ENCODE measurements around the gene GYPC.

The GYPC gene

DNA sequence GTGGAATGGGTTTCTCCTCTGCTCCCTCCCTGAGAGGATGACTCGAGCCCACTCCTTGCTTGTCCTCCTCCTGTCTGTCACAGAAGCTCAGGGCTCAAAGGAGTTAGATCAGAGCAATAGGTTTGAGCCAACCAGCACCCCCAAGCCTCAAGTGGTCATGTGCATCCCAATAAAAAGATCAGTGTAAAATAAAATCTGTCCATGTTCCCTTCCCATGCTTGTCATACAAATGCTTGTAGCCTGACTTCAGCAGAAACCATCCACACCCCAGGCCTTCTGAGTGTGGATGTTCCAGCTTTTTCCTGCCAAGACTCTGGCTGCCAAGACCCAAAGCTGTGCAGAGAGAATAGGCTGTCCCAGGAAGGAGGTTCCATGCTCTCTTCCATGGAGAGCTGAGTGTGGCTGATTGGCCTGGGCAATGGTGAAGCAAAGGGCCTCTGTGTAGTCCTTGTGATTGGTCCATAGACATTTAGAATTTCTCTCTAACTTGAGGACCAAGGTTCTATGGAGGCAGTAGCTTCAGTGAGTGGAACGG is 67.4 kb downstream of the GYPC start:
- in situ Hi-C loops (cut with HindIII; ENCODE audit: low sequenced_read_pairs), result no loop called here

DNA sequence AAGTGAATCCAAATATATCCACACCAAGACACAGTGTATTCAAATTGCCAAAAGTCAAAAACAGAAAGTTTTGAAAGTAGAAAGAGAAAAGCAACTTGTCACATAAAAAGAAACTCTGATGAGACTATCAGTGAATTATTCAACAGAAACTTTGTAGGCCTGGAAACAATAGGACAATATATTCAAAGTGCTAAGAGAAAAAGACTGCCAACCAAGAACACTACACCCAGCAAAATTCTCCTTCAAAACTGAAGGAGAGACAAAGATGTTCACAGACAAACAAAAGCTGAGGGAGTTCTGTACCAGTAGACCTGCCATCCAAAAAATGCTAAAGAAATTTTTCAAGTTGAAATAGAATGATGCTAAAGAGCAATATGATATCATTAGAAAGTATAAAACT is 69.6 kb downstream of the GYPC start:
- in situ Hi-C loops (cut with HindIII; ENCODE audit: low sequenced_read_pairs), result no loop called here

DNA sequence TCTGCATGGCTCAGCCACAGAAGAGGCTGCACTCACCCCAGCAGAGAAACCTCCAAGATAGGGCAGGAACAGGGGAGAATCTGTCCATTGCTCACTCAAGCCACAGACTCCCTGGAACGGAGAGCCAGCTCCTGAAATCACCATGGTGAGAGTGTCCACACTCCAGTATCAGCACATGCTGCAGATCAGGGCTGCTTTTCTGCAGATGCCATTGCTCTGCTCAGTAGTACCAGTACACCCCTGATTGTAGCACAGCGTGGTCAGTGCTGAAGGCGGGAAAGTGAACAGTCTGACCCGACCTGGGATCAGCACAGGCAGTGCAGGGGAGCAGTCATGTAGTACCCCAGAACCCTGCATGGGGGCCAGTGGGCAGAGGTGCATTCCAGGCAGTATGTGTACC is 73.9 kb downstream of the GYPC start:
- in situ Hi-C loops (cut with HindIII; ENCODE audit: low sequenced_read_pairs), result no loop called here

DNA sequence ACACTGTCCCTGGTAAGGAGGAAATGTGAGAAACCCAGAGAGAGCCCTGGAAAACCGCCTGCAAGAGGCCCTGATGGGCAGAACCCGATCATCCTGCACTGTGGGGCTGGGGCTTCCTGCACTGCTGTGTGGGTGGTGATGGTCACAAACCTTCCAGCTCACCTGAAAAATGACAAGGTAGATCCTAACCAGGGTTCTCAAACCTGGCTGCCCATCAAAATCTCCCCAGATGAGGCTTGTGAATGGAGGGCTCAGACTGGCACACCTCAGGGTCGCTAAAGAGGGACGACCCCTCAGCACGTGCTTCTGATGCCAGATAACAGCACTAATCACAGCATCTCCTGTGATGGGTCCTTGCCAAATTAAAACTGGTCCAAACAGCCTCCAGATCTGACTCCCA is 74.7 kb downstream of the GYPC start:
- in situ Hi-C loops (cut with HindIII; ENCODE audit: low sequenced_read_pairs), result no loop called here

DNA sequence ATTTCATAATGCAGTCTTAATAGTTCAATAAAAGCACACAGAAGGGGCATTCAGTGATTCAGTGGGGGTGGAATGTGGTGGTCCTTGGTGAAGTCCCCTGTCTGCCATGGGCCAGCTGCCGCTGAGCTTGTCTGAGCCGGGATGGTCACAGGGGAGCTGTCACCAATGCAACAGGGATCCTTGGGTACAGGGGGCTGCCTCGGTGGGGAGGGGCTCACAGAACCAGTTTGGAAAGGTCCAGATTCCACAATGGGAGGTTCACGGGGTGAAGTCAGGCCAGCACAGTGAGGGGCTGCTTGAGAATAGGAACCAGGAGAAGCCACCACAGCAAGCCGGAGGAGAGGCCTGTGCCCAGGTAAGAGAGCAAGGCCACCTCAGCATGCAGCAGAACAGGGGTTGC is 75.4 kb downstream of the GYPC start:
- in situ Hi-C loops (cut with HindIII; ENCODE audit: low sequenced_read_pairs), result no loop called here

DNA sequence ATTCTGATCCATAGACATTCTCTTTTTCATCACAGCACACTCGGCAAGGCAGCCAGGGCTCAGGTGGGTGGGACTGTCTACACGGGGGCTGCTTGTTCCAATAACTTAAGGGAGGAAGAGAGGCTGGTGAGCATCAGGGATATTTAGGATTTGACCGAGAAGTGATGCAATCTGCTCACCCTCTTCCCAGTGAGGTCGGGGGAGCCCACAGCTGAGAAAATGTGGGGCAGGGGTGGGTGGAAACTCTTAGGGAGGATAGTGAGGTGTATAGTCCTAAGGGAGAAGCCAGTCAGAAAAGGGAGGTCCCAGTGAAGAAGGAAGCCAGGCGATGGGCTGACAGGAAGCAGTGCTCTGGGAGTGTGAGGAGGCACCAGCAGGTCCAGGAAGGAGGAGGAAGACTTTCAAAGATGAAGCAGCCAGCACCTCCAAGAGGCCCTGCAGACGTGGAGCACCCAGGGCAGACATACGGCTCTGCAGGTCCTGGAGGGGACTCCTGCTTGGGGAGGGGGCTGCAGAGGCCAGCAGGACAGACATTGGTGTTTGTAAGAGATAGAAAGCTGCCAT is 76.8 kb downstream of the GYPC start:
- in situ Hi-C loops (cut with HindIII; ENCODE audit: low sequenced_read_pairs), result no loop called here

DNA sequence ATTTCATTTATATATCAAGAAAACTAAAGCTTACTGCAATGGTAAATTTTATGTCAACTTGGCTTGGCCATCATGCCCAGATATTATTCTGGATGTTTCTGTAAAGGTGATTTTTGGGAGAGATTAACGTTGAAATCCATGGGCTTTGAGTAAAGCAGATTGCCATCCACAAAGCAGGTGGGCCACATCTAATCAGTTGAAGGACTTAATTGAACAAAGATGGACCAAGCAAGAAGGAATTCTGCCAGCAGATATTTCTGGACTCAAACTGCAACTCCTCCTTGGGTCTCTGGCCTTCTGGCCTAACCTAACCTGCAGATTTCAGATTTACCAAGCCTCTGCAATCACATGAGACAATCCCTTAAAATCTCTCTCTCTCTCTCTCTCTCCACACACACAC is 77.8 kb downstream of the GYPC start:
- in situ Hi-C loops (cut with HindIII; ENCODE audit: low sequenced_read_pairs), result no loop called here

DNA sequence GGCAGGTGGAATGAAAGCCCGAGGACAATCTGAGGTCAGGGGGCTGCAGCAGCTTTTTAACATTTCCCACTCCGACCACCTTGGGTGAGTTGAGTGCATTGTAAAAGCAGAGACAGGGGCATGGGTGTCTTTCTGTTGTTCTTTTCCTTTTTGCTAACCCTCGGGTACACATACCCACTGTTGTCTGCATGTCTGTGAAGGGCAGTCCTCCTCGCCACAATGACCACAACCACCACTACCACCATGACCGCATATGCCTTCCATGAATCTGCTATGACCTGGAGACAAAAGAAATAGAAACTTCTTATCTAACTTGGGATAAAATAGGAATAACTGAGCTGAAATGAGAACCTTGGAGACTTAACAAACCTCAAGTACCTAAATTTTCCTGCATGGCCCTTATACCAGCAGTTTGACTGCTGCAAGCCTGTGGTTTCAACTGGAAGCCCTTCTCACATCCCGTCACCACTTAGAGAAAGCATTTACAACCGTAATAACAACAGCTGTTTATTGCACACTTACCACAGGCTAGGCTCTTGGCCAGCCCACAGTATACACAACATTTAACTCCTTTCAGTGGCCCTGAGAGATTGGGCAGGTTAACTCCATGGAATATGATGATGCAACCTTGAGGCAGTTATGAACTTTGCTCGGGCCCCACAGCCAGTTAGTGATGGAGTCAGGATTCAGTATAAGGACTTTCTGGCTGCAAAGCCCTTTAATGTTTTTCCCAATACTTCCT is 80.3 kb downstream of the GYPC start:
- in situ Hi-C loops (cut with HindIII; ENCODE audit: low sequenced_read_pairs), result no loop called here

DNA sequence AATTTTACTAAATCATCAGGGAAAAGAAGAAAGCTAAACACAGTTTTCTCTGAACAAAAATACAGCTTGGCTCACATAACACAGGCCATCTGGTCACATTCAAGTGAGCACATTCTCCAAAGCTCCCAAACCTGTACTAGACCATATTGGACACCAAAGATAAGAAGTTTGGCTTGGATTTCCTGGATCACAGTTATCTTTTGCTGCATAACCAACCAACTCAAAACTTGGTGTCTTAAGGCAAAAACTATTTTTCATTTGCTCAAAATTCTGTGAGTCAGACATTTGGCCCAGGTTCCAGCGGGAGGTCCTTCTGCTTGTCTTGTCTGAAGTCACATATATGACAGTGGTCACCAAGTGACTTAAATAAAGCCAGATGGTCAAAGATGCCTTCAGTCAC is 83.2 kb downstream of the GYPC start:
- in situ Hi-C loops (cut with HindIII; ENCODE audit: low sequenced_read_pairs), result no loop called here

DNA sequence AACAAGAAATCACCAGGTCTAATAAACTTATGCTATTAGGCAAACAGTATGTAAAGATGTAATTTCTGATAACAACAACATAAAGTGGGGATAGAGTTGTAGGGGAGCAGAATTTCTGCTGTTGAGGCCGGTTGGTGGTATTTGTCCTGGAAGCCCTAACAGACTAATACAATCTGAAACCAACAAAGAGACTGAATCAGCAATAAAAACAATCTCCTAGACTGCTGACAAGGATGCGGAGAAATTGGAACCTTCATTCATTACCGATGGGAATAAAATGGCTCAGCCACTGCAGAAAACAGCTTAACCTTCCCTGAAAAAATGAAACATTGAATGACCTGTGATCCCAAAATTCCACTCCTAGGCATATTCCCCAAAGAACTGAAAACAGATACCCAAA is 88.7 kb downstream of the GYPC start:
- in situ Hi-C loops (cut with HindIII; ENCODE audit: low sequenced_read_pairs), result no loop called here

Measured in endothelial cell of hepatic sinusoid (primary cell).